HCT116 (cell line): ENCODE results near the gene IFT25. TPM values are rescaled to one million over a fixed set of nuclear protein-coding genes. Genes with fewer than 3 reads are reported as not detected.

Experiments
- ATAC-seq: fragments of 200-7000 bp; cut with Tn5 transposase; 2 replicates; pipeline ENCODE4 v1.9.1; 2020; ENCODE audit warnings: mild to moderate bottlenecking, moderate library complexity
- BruUV-seq: library from RNA; stranded (reverse); fragments of 400-500 nt; replicated peaks from 2 replicates; lab custom pipeline; 2021; lab: Mats Ljungman, UMichigan
- CTCF ChIA-PET: fragments of 300-600 bp; sonication (Branson Sonifier 250); formaldehyde crosslinking; loops from one replicate; lab custom pipeline; 2021; ENCODE audit warnings: antibody characterized with exemption; lab: Charles Lee
- POLR2A ChIA-PET: fragments of 300-600, 350-600 bp; sonication (Branson Sonifier 250); formaldehyde crosslinking; loops from one replicate; lab custom pipeline; 2021; ENCODE audit warnings: antibody characterized with exemption; lab: Charles Lee
- RAD21 ChIA-PET, 2 experiments: fragments of 300-600 bp; sonication (Branson Sonifier 250); formaldehyde crosslinking; loops; one replicate each; lab custom pipeline; 2023; ENCODE audit warnings: low total read pairs in 2 of 2; ENCODE audit not compliant: uncharacterized antibody in 2 of 2, unreplicated experiment in 2 of 2, low non-redundant PET in 1 of 2; lab: Charles Lee
- DNase-seq: peaks from one replicate; pipeline ENCODE4 v3.0.0-alpha.2; 2010; ENCODE audit warnings: low read depth, low spot score
- H2AFZ ChIP-seq: fragments of 200-600 bp; shearing (Covaris generic), sonication (generic); 2 replicates; pipeline ENCODE4 v1.6.1; 2017; ENCODE audit warnings: low read depth, mixed run types, mixed read lengths, antibody characterized with exemption, low read length; ENCODE audit not compliant: poor library complexity, severe bottlenecking
- H3K27ac ChIP-seq: 2 replicates; pipeline ENCODE4 v1.5.1; 2012; ENCODE audit warnings: low read depth, low read length
- H3K27me3 ChIP-seq: fragments of 200-600 bp; sonication (generic); 2 replicates; pipeline ENCODE4 v1.6.1; 2016; ENCODE audit warnings: mixed run types, low read length, mixed read lengths; ENCODE audit not compliant: insufficient read depth
- H3K36me3 ChIP-seq, 2 experiments: fragments of 200-500 bp in 1 of 2; fragments of 200-600 bp in 1 of 2; sonication (Bioruptor generic) in 1 of 2; sonication (generic) in 1 of 2; 2 replicates each; pipeline versions ENCODE4 v1.5.1 to v1.6.1; 2014 to 2016; ENCODE audit warnings: low read length in 2 of 2, inconsistent platforms in 1 of 2, mixed read lengths in 1 of 2, mixed run types in 1 of 2; ENCODE audit not compliant: insufficient read depth in 2 of 2, control insufficient read depth in 1 of 2
- H3K4me1 ChIP-seq, 2 experiments: fragments of 200-600 bp in 1 of 2; sonication (generic) in 1 of 2; 2 replicates each; pipeline versions ENCODE4 v1.5.1 to v1.6.1; 2012 to 2017; ENCODE audit warnings: low read length in 2 of 2, inconsistent platforms in 1 of 2, mild to moderate bottlenecking in 1 of 2, mixed read lengths in 1 of 2, mixed run types in 1 of 2, moderate library complexity in 1 of 2; ENCODE audit not compliant: insufficient read depth in 2 of 2, control insufficient read depth in 1 of 2
- H3K4me2 ChIP-seq: fragments of 200-600 bp; sonication (generic); 2 replicates; pipeline ENCODE4 v1.6.1; 2017; ENCODE audit warnings: mixed run types, low read length, mixed read lengths
- H3K4me3 ChIP-seq, 2 experiments: fragments of 200-600 bp in 1 of 2; sonication (generic) in 1 of 2; replicated peaks in 1 of 2; 2 replicates each; pipeline ENCODE4 v1.5.1; 2011 to 2016; ENCODE audit warnings: low read length in 2 of 2, control low read depth in 1 of 2, low read depth in 1 of 2, mild to moderate bottlenecking in 1 of 2, mixed read lengths in 1 of 2, mixed run types in 1 of 2
- H3K79me2 ChIP-seq: fragments of 200-600 bp; sonication (generic); 2 replicates; pipeline ENCODE4 v1.6.1; 2017; ENCODE audit warnings: mild to moderate bottlenecking, mixed run types, low read length, moderate library complexity, mixed read lengths; ENCODE audit not compliant: insufficient read depth
- H3K9ac ChIP-seq: fragments of 200-600 bp; sonication (generic); 2 replicates; pipeline ENCODE4 v1.6.1; 2016; ENCODE audit warnings: low read length, mixed read lengths
- H3K9me2 ChIP-seq: fragments of 200-600 bp; sonication (generic), shearing (Covaris generic); 2 replicates; pipeline ENCODE4 v1.6.1; 2017; ENCODE audit warnings: mixed run types, mild to moderate bottlenecking, moderate library complexity; ENCODE audit not compliant: insufficient read depth
- H3K9me3 ChIP-seq, 2 experiments: fragments of 200-500 bp in 1 of 2; fragments of 200-600 bp in 1 of 2; sonication (Bioruptor generic) in 1 of 2; sonication (generic) in 1 of 2; 2 replicates each; pipeline ENCODE4 v1.6.1; 2014 to 2017; ENCODE audit warnings: low read length in 2 of 2, mixed read lengths in 2 of 2, inconsistent platforms in 1 of 2, low read depth in 1 of 2, mild to moderate bottlenecking in 1 of 2, mixed run types in 1 of 2, moderate library complexity in 1 of 2; ENCODE audit not compliant: control insufficient read depth in 1 of 2, insufficient read depth in 1 of 2
- H4K20me1 ChIP-seq: fragments of 200-600 bp; sonication (generic), shearing (Covaris generic); 2 replicates; pipeline ENCODE4 v1.6.1; 2017; ENCODE audit warnings: mixed run types, mild to moderate bottlenecking, moderate library complexity; ENCODE audit not compliant: insufficient read depth
- ATF3 ChIP-seq: IDR thresholded peaks from 2 replicates; pipeline ENCODE4 v1.6.1; 2012
- CBX3 ChIP-seq: IDR thresholded peaks from 2 replicates; pipeline ENCODE4 v1.6.1; 2012; ENCODE audit warnings: low read depth
- CEBPB ChIP-seq: IDR thresholded peaks from 2 replicates; pipeline ENCODE4 v1.6.1; 2012; ENCODE audit warnings: low read depth
- CTCF ChIP-seq, 3 experiments: fragments of 200-600 bp in 1 of 3; sonication (generic) in 1 of 3; IDR thresholded peaks in 2 of 3; conservative IDR thresholded peaks in 1 of 3; 2 replicates each; pipeline ENCODE4 v1.5.1; 2012 to 2017; ENCODE audit warnings: low read depth in 2 of 3, low read length in 2 of 3, antibody characterized with exemption in 1 of 3, borderline replicate concordance in 1 of 3, control low read depth in 1 of 3, mild to moderate bottlenecking in 1 of 3, mixed read lengths in 1 of 3, mixed run types in 1 of 3, moderate library complexity in 1 of 3; ENCODE audit not compliant: insufficient read depth in 1 of 3
- EGR1 ChIP-seq: IDR thresholded peaks from 2 replicates; pipeline ENCODE4 v1.6.1; 2012; ENCODE audit warnings: low read depth
- ELF1 ChIP-seq: IDR thresholded peaks from 2 replicates; pipeline ENCODE4 v1.6.1; 2012; ENCODE audit warnings: low read depth, borderline replicate concordance
- EZH2phosphoT487 ChIP-seq: fragments of 200-600 bp; IDR thresholded peaks from 2 replicates; pipeline ENCODE4 v1.6.1; 2018; ENCODE audit warnings: antibody characterized with exemption, borderline replicate concordance
- FOSL1 ChIP-seq: IDR thresholded peaks from 2 replicates; pipeline ENCODE4 v1.6.1; 2012; ENCODE audit warnings: low read depth
- JUND ChIP-seq: IDR thresholded peaks from 2 replicates; pipeline ENCODE4 v1.6.1; 2012
- POLR2AphosphoS5 ChIP-seq: IDR thresholded peaks from 2 replicates; pipeline ENCODE4 v1.6.1; 2011; ENCODE audit warnings: mild to moderate bottlenecking, low read depth, low read length, moderate library complexity
- RAD21 ChIP-seq: IDR thresholded peaks from 2 replicates; pipeline ENCODE4 v1.6.1; 2012; ENCODE audit warnings: low read depth, mild to moderate bottlenecking
- SIN3A ChIP-seq: IDR thresholded peaks from 2 replicates; pipeline ENCODE4 v1.6.1; 2012; ENCODE audit warnings: low read depth
- SP1 ChIP-seq: IDR thresholded peaks from 2 replicates; pipeline ENCODE4 v1.6.1; 2012; ENCODE audit warnings: low read depth
- YY1 ChIP-seq: IDR thresholded peaks from 2 replicates; pipeline ENCODE4 v1.6.1; 2011; ENCODE audit warnings: low read length, low read depth, moderate library complexity, mild to moderate bottlenecking; ENCODE audit not compliant: insufficient replicate concordance; ENCODE audit errors: extremely low read depth
- ZFX ChIP-seq: fragments of 450-650 bp; IDR thresholded peaks from 2 replicates; pipeline ENCODE4 v1.6.1; 2017
- ZNF274 ChIP-seq: fragments of 200-500 bp; sonication (Bioruptor generic); IDR thresholded peaks from 2 replicates; pipeline ENCODE4 v1.6.1; 2014; ENCODE audit warnings: mild to moderate bottlenecking, low read depth, low read length, inconsistent platforms
- intact Hi-C: fragments of 100-400 bp; cut with micrococcal nuclease; formaldehyde crosslinking; loops from 2 replicates; pipeline ENCODE4 v1.10.0; 2022
- total RNA-seq: library from RNA; stranded (reverse); gene quantifications from one replicate; pipeline ENCODE4 v1.2.1, GENCODE V29; 2021; ENCODE audit not compliant: unreplicated experiment
- TF ChIP-seq, protein P1 (sequence below): IDR thresholded peaks from 2 replicates; pipeline ENCODE4 v1.6.1; 2011; ENCODE audit warnings: mild to moderate bottlenecking, low read length, moderate library complexity; ENCODE audit not compliant: insufficient replicate concordance; ENCODE audit errors: extremely low read depth
- TF ChIP-seq, protein P2 (sequence below): IDR thresholded peaks from 2 replicates; pipeline ENCODE4 v1.6.1; 2012

The IFT25 gene
- total RNA-seq, 1 experiment from 2014 or later: 45.1 TPM

GRCh38 chr1:53944469-53945182 lies 873 bp downstream of the IFT25 start (continued):
- no peak for TF ChIP-seq EGR1
- TF ChIP-seq, all 23 proteins: peak for 0

- Histone ChIP-seq H3K9me3 (no peaks in the 10 kb centered on the region), H3K9ac (no peak overlapping the region), H3K79me2 (peaks cover 58% of the 10 kb centered on the region), H3K27ac (no peak overlapping the region), H3K4me1 (peaks cover 10 to 30% of the 10 kb centered on the region in 2 experiments; a peak in 3 of 4 replicates), H2AFZ (no peak overlapping the region), H3K4me2 (no peak overlapping the region), H3K9me2 (no peaks in the 10 kb centered on the region), H3K27me3 (no peaks in the 10 kb centered on the region), H3K36me3 (0 out of 4 replicates have a peak, but pooled peaks cover 5 to 6% of the 10 kb centered on the region in 2 experiments), H3K4me3 (no peak overlapping the region), H4K20me1 (no peaks in the 10 kb centered on the region)
- ChIA-PET POLR2A (no interaction called here), CTCF (interaction anchor here (0.9 kb wide), 1 partner anchor 16 kb away, joined by 5 read pairs; no protein-coding TSS in a partner anchor), RAD21 (no interaction called here)
- DNase-seq: no peak
- BruUV-seq: no TSS peak
- no peak for ATAC-seq
- intact Hi-C loops: no loop called here
- TF ChIP-seq JUND (no peak), RAD21 (no peak), CEBPB (no peak), CTCF (IDR thresholded peaks at IDR 0.05 in 2 of 3, conservative IDR thresholded peaks at IDR 0.05 in 1 of 3; ENCODE audit: borderline replicate concordance in 1 of 3, insufficient read depth in 1 of 3, low read depth in 2 of 3, low read length in 2 of 3) (no peak), YY1 (no peak), ZNF274 (no peak), ELF1 (no peak), SP1 (no peak), POLR2AphosphoS5 (no peak), CBX3 (no peak), EZH2phosphoT487 (no peak), FOSL1 (no peak), ATF3 (no peak), ZFX (no peak), EGR1 (no peak), SIN3A (no peak)
- TF ChIP-seq, protein P1, sequence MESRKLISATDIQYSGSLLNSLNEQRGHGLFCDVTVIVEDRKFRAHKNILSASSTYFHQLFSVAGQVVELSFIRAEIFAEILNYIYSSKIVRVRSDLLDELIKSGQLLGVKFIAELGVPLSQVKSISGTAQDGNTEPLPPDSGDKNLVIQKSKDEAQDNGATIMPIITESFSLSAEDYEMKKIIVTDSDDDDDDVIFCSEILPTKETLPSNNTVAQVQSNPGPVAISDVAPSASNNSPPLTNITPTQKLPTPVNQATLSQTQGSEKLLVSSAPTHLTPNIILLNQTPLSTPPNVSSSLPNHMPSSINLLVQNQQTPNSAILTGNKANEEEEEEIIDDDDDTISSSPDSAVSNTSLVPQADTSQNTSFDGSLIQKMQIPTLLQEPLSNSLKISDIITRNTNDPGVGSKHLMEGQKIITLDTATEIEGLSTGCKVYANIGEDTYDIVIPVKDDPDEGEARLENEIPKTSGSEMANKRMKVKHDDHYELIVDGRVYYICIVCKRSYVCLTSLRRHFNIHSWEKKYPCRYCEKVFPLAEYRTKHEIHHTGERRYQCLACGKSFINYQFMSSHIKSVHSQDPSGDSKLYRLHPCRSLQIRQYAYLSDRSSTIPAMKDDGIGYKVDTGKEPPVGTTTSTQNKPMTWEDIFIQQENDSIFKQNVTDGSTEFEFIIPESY: no peak
- TF ChIP-seq, protein P2, sequence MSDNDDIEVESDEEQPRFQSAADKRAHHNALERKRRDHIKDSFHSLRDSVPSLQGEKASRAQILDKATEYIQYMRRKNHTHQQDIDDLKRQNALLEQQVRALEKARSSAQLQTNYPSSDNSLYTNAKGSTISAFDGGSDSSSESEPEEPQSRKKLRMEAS: no peak
Measured at GRCh38 chr1:53943490-53944043, 1.9 kb downstream of the IFT25 start.
